GM18517 (cell line): ENCODE results near the gene AIPL1.

Experiments
- ATAC-seq: cut with Tn5 transposase; IDR thresholded peaks from one replicate; pipeline ENCODE4 v1.9.1; 2021; ENCODE audit warnings: mild to moderate bottlenecking, moderate library complexity; ENCODE audit not compliant: unreplicated experiment

The AIPL1 gene

GRCh38 chr17:6450926-6451832, 16.3 kb upstream of the AIPL1 start:
- no peak for ATAC-seq

GRCh38 chr17:6449307-6449706, 14.4 kb upstream of the AIPL1 start:
- no peak for ATAC-seq

- ATAC-seq: no peak
Observed at GRCh38 chr17:6448473-6448872, 13.6 kb upstream of the AIPL1 start.

- ATAC-seq: no peak
Observed at GRCh38 chr17:6446516-6447100, 11.7 kb upstream of the AIPL1 start.

GRCh38 chr17:6444571-6445335, 9.8 kb upstream of the AIPL1 start:
- ATAC-seq: no peak

GRCh38 chr17:6443692-6444570, 9.0 kb upstream of the AIPL1 start, which contains the start of gene PIMREG:
PIMREG (plus strand) TSS chr17:6444455; CDS start chr17:6445111, 656 bp downstream.
- ATAC-seq: peak; percentile 73

GRCh38 chr17:6442775-6443174, 7.9 kb upstream of the AIPL1 start:
- ATAC-seq: no peak

- ATAC-seq: no peak
Observed at GRCh38 chr17:6439951-6440350, 5.0 kb upstream of the AIPL1 start.

GRCh38 chr17:6437956-6438355, 3.0 kb upstream of the AIPL1 start:
- no peak for ATAC-seq

- ATAC-seq: no peak
Observed at GRCh38 chr17:6437466-6437865, 2.5 kb upstream of the AIPL1 start.

GRCh38 chr17:6435968-6436367, 1.0 kb upstream of the AIPL1 start:
- ATAC-seq: peak; percentile 61

GRCh38 chr17:6430769-6431168, 4.2 kb downstream of the AIPL1 start:
- no peak for ATAC-seq

GRCh38 chr17:6429266-6429665, 5.7 kb downstream of the AIPL1 start:
- no peak for ATAC-seq

- no peak for ATAC-seq
Observed at GRCh38 chr17:6428207-6428965, 6.5 kb downstream of the AIPL1 start.

GRCh38 chr17:6427279-6427781, 7.6 kb downstream of the AIPL1 start:
- no peak for ATAC-seq

- ATAC-seq: no peak
Observed at GRCh38 chr17:6426356-6427101, 8.4 kb downstream of the AIPL1 start.

- no peak for ATAC-seq
Observed at GRCh38 chr17:6425407-6425806, 9.5 kb downstream of the AIPL1 start.

- ATAC-seq: no peak
Observed at GRCh38 chr17:6423931-6424330, 11.0 kb downstream of the AIPL1 start.

- ATAC-seq: no peak
Observed at GRCh38 chr17:6422654-6423241, 12.2 kb downstream of the AIPL1 start.
